SK-N-SH treated with all-trans-retinoic acid at 6 μM for 48 hours (cell line): ENCODE results near the gene DND1.
"Not testable (repeated sequence)": the region's sequence is repeated elsewhere in the genome, so short reads cannot be mapped to it uniquely, and the experiment has no call there.

Experiments used
- ATAC-seq: fragments of 200-7000 bp; cut with Tn5 transposase; 3 replicates; pipeline ENCODE4 v1.9.1; 2020; ENCODE audit warnings: mild to moderate bottlenecking, moderate library complexity
- ARNTL ChIP-seq: fragments of 450-650 bp; formaldehyde crosslinking; IDR thresholded peaks from 2 replicates; pipeline ENCODE4 v1.5.0; 2020; ENCODE audit warnings: low read depth, mild to moderate bottlenecking, moderate library complexity, borderline replicate concordance
- BACH2 ChIP-seq: fragments of 250-450 bp; sonication (Bioruptor Pico); IDR thresholded peaks from 2 replicates; pipeline ENCODE4 v1.9.0; 2021; ENCODE audit warnings: mild to moderate bottlenecking, borderline replicate concordance
- CREB5 ChIP-seq: fragments of 250-450 bp; sonication (Bioruptor Pico); IDR thresholded peaks from 2 replicates; pipeline ENCODE4 v1.5.1; 2020; ENCODE audit warnings: low read depth, mild to moderate bottlenecking, moderate library complexity
- CSDC2 ChIP-seq: fragments of 250-450 bp; sonication (Bioruptor Pico); IDR thresholded peaks from 2 replicates; pipeline ENCODE4 v1.5.0; 2020; ENCODE audit warnings: mild to moderate bottlenecking, moderate library complexity
- CSRNP3 ChIP-seq: fragments of 250-450 bp; sonication (Bioruptor Pico); IDR thresholded peaks from 2 replicates; pipeline ENCODE4 v1.5.1; 2021; ENCODE audit warnings: mild to moderate bottlenecking, moderate library complexity
- ESRRG ChIP-seq: fragments of 250-450 bp; sonication (Bioruptor Pico); IDR thresholded peaks from 2 replicates; pipeline ENCODE4 v1.6.1; 2021; ENCODE audit warnings: mild to moderate bottlenecking
- GLIS3 ChIP-seq: fragments of 250-450 bp; sonication (Bioruptor Pico); IDR thresholded peaks from 2 replicates; pipeline ENCODE4 v1.5.0; 2020; ENCODE audit warnings: mild to moderate bottlenecking, moderate library complexity
- ISL1 ChIP-seq: fragments of 250-450 bp; sonication (Bioruptor Pico); IDR thresholded peaks from 2 replicates; pipeline ENCODE4 v2.1.2; 2022; ENCODE audit warnings: mild to moderate bottlenecking, moderate library complexity
- OSR1 ChIP-seq: fragments of 250-450 bp; sonication (Bioruptor Pico); IDR thresholded peaks from 2 replicates; pipeline ENCODE4 v1.8.0; 2022; ENCODE audit warnings: moderate library complexity, mild to moderate bottlenecking, inconsistent platforms
- PATZ1 ChIP-seq: fragments of 250-450 bp; sonication (Bioruptor Pico); IDR thresholded peaks from 2 replicates; pipeline ENCODE4 v1.8.0; 2020; ENCODE audit warnings: mild to moderate bottlenecking, moderate library complexity, borderline replicate concordance
- POU6F1 ChIP-seq: fragments of 250-450 bp; sonication (Bioruptor Pico); IDR thresholded peaks from 2 replicates; pipeline ENCODE4 v1.8.0; 2021; ENCODE audit warnings: low read depth, mild to moderate bottlenecking, moderate library complexity, borderline replicate concordance
- PPARA ChIP-seq: fragments of 250-450 bp; sonication (Bioruptor Pico); IDR thresholded peaks from 2 replicates; pipeline ENCODE4 v1.5.0; 2020; ENCODE audit warnings: mild to moderate bottlenecking, borderline replicate concordance
- RARB ChIP-seq: fragments of 250-450 bp; sonication (Bioruptor Pico); IDR thresholded peaks from 2 replicates; pipeline ENCODE4 v1.8.0; 2021; ENCODE audit warnings: mild to moderate bottlenecking, moderate library complexity
- SNAI2 ChIP-seq: fragments of 250-450 bp; sonication (Bioruptor Pico); IDR thresholded peaks from 2 replicates; pipeline ENCODE4 v1.5.0; 2020; ENCODE audit warnings: mild to moderate bottlenecking, moderate library complexity
- TCF4 ChIP-seq: fragments of 250-450 bp; sonication (Bioruptor Pico); IDR thresholded peaks from 2 replicates; pipeline ENCODE4 v1.8.0; 2021; ENCODE audit warnings: mild to moderate bottlenecking, moderate library complexity, borderline replicate concordance
- TSHZ2 ChIP-seq: fragments of 250-450 bp; sonication (Bioruptor Pico); IDR thresholded peaks from 2 replicates; pipeline ENCODE4 v1.5.0; 2020; ENCODE audit warnings: mild to moderate bottlenecking, moderate library complexity
- ZC3H10 ChIP-seq: fragments of 250-450 bp; sonication (Bioruptor Pico); IDR thresholded peaks from 2 replicates; pipeline ENCODE4 v1.5.1; 2021; ENCODE audit warnings: mild to moderate bottlenecking, moderate library complexity
- ZFP30 ChIP-seq: fragments of 450-650 bp; formaldehyde crosslinking; IDR thresholded peaks from 2 replicates; pipeline ENCODE4 v1.5.0; 2022; ENCODE audit warnings: mild to moderate bottlenecking, moderate library complexity
- ZNF70 ChIP-seq: fragments of 450-650 bp; formaldehyde crosslinking; IDR thresholded peaks from 2 replicates; pipeline ENCODE4 v1.5.0; 2020; ENCODE audit warnings: mild to moderate bottlenecking, moderate library complexity
- ZNF8 ChIP-seq: fragments of 450-650 bp; formaldehyde crosslinking; IDR thresholded peaks from 2 replicates; pipeline ENCODE4 v1.5.0; 2020; ENCODE audit warnings: mild to moderate bottlenecking, moderate library complexity

Gene DND1

GRCh38 chr5:140673187-140673976, at the start of gene DND1:
TSS of gene DND1 (minus strand) at chr5:140673576. CDS start at chr5:140673542, 34 bp downstream.
- TF ChIP-seq ARNTL (CRISPR knock-in tag) (no peak), PATZ1 (CRISPR knock-in tag) (no peak), POU6F1 (CRISPR knock-in tag) (no peak), PPARA (CRISPR knock-in tag) (no peak), ISL1 (CRISPR knock-in tag) (no peak), ESRRG (CRISPR knock-in tag) (no peak), OSR1 (CRISPR knock-in tag) (no peak), ZNF70 (CRISPR knock-in tag) (no peak), ZC3H10 (CRISPR knock-in tag) (no peak), CREB5 (no peak), ZFP30 (CRISPR knock-in tag) (no peak), TSHZ2 (no peak), CSDC2 (CRISPR knock-in tag) (no peak), GLIS3 (CRISPR knock-in tag) (no peak; the same call in 1 of the 2 replicates), CSRNP3 (CRISPR knock-in tag) (no peak), RARB (CRISPR knock-in tag) (no peak), ZNF8 (CRISPR knock-in tag) (no peak), BACH2 (no peak), SNAI2 (CRISPR knock-in tag) (no peak)
- peak; percentile 24 for ATAC-seq

GRCh38 chr5:140721395-140721794, 48.0 kb upstream of the DND1 start:
- not testable (repeated sequence) for ATAC-seq

- ATAC-seq = not testable (repeated sequence)
These were observed 47.4 kb upstream of the DND1 start for GRCh38 chr5:140720738-140721137.

- ATAC-seq = no peak
- TF ChIP-seq TCF4 (no peak), SNAI2 (CRISPR knock-in tag) (no peak), ZFP30 (CRISPR knock-in tag) (no peak), TSHZ2 (no peak), CSRNP3 (CRISPR knock-in tag) (no peak), PATZ1 (CRISPR knock-in tag) (no peak), ISL1 (CRISPR knock-in tag) (no peak)
These were observed 44.9 kb upstream of the DND1 start for GRCh38 chr5:140718266-140718592.
